ENCODE data around the gene HS2ST1. TPM values are rescaled to one million over a fixed set of nuclear protein-coding genes. Genes with fewer than 3 reads are reported as not detected.
"Not testable (repeated sequence)": the region's sequence is repeated elsewhere in the genome, so short reads cannot be mapped to it uniquely, and the experiment has no call there.

Gene HS2ST1
- total RNA-seq, 1 experiment from 2014 or later = 24.0 TPM

DNA sequence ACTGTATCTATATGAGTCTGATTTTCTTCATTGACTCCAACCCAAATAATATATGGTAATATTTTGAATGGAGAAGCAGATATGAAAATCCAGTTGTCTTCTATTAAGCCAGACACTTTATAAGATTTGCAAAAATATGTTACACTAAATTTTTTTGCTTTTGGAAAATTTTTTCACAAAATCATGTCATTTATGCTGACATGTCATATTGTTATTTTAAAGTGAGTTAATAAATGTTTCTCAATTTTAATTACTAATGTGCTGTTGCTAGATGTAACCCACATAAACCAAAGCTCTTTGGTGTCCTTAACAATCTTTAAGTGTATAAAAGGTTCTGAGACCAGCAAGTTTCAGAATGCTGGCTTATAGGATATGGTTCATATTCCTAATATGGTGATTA lies 142.5 kb downstream of the HS2ST1 start:
- DNase-seq (ENCODE audit: low read depth) = no peak

DNA sequence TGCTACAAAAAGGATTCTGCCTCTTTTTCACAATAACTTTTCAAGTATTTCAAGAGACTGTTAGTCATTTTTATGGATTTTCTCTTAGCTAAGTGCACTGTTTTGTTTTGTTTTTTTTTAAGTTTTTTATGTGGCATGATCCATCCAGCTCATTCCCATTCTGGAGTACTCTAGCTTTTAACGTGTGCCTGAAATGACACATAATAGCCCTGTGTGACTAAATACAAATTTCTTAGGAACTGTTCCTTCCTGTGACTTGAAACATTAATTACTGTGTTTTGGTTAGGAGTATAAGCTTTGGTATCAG lies 143.9 kb downstream of the HS2ST1 start:
- DNase-seq (ENCODE audit: low read depth) = no peak

- peak; percentile 21 for DNase-seq (ENCODE audit: low read depth)
These were observed 147.3 kb downstream of the HS2ST1 start for GRCh38 chr1:87061742-87062156.

DNA sequence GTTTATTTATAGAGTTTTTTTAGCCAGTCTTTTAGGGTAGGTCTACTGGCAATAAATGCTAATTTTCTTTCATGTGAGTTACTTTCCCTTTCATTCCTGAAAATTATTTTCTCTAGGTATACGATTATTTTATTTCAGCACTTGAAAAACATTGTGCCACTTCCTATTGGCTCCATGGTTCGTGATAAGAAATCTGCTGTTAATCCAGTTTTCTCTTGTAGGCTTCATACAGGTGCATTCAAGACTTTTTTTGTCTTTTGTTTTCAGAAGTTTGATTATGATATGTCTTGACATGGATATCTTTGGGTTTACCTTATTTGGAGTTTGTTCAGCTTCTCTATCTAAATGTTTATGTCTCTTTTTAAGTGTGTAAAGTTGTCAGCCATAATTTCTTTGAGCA lies 148.3 kb downstream of the HS2ST1 start:
- DNase-seq (ENCODE audit: low read depth) = no peak

DNA sequence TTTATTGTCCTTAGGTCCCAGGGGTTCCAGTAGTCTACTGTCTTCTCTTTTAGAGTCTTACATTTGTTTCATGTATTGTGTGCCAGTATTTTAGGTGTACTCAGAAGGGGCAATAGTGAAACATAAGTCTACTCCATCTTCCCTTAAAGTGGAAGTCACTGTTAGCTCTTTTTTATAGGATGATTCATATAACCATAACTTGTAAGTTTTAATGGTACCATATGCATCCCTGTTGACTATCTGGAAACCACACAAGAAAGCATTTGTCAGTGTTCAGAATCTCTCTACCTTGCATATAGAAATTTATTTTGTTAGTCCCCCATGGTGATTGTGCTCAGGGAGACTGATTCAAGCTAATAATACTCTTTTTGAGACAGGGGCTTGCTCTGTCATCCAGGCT lies 149.9 kb downstream of the HS2ST1 start:
- DNase-seq (ENCODE audit: low read depth) = no peak

DNA sequence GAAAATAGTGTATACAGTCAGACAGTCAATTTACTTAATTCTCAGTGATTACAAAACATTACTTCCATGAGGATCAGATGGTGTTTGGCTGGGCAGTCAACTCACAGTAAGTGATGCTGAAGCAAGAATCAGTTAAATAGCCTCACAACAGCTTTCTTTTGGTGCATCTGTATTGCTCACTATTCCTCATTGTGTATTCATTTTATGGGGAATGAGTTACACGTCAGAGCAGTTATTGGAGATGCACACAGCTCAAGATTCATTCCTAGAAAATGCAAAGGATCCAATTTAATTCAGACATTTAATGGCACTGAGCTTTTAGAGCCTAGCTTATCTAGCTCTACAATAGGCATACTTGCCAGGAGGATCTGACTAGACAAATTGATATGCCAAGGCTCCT lies 150.6 kb downstream of the HS2ST1 start:
- no peak for DNase-seq (ENCODE audit: low read depth)

DNA sequence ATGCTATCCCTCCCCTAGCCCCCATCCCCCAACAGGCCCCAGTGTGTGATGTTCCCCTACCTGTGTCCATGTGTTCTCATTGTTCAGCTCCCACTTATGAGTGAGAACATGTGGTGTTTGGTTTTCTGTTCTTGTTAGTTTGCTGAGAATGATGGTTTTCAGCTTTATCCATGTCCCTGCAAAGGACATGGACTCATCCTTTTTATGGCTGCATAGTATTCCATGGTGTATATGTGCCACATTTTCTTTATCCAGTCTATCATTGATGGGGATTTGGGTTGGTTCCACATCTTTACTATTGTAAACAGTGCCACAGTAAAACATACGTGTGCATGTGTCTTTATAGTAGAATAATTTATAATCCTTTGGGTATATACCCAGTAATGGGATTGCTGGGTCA lies 152.3 kb downstream of the HS2ST1 start:
- DNase-seq (ENCODE audit: low read depth) = not testable (repeated sequence)

DNA sequence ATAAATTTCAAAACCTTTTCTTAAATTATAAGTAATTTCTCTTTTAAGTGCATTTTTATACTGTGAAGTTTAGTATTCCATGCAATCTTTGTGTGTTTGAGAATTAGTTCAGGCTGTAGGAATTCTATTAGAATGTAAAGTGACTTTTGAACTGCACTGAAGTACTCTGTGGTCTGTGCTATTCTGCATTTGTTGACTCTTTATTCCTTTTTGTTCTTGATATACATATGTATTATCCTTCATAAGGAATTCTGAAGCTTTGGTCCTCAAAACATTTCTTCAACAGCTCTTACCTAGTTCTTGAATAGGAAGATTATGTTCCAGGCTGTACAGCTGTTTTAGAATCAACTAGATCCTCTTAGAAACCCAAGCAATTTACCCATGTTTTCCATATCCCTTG lies 158.0 kb downstream of the HS2ST1 start:
- no peak for DNase-seq (ENCODE audit: low read depth)

GRCh38 chr1:87072904-87073303 lies 158.5 kb downstream of the HS2ST1 start:
- no peak for DNase-seq (ENCODE audit: low read depth)

DNA sequence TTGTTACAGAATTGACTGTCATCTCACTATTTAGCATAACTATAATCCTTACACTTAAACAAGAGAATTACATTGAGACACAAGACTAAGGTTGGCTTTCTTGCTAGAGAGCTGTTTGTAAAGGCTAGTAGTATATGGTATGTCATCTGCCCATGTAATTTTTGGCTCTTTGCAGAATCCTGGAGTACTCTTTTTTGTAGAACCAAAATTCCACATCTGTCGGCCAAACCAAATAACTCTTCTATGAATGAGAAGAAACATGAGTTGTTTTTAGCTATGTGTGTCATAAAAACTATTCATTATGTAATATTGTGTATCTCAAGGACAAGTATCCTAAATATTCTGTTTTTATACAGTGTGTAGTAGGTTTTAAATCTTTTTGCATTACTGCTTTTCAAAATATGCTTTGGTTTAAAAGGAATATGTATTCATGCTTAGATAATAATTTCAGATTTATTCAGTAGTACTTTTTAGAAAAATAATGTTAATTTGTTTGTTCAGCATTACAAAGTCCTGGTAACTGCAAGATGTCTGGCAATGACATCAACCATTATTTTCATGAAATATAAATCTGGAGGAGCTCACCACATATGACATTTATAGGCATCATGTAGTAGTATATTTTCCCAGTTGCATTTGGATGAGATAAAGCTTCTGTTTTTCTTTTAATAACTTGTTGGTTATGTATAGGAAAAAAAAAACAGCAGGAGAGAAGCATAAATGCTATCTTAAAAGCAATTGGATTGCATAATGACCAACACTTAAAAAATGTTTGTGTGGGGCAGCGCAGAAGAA lies 159.8 kb downstream of the HS2ST1 start:
- DNase-seq (ENCODE audit: low read depth) = no peak

DNA sequence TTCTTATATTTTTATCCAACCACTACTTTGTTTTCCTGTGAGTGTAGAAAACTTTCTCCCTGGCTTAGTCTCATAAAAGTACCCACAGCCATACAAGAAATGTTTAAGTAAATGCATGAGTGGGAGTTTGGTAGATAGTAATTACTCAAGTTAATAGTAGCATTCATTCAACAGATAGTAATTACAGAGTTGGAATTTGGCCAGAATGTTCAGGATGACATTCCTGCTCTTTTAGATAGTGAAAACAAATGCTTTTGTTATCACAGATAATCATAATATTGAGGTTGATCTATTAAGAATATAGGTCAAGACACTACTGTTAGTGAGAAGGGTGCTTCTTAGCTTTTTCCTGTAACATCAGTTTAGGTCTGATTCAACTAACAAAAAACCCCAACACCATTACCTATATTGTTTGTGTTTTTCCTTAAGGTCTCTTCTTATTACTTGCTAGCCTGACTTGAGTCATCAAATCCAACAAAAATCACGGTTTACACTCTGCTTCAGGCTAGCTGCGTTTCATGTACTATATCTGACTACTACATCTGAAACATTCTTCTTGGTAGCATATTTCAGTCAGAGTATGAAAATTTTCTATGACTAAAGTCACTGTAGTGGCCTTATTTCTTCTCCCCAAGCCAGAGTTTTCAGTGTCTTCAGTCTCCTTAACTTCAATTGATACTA lies 163.7 kb downstream of the HS2ST1 start:
- DNase-seq (ENCODE audit: low read depth) = no peak

GRCh38 chr1:87084244-87084836 lies 169.9 kb downstream of the HS2ST1 start:
- peak; percentile 4 for DNase-seq (ENCODE audit: low read depth)

DNA sequence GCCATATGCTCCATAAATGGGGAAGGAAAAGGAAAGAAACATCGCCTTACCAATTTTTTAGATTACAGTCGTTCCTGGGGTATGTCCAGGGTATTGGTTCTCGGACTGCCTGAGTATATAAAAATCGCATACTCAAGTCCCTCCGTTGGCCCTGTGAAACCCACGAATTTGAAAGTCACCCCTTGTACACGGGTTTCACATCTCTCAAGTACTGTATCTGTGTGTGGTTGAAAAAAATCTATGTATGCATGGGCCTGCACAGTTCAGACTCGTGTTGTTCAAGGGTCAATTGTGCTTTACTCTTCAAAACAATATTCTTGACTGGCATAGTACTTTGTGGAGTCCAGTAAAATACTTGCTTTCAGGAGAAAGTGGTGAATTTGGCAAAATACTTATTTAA lies 171.7 kb downstream of the HS2ST1 start:
- no peak for DNase-seq (ENCODE audit: low read depth)

GRCh38 chr1:87089070-87089736 lies 174.8 kb downstream of the HS2ST1 start:
- no peak for DNase-seq (ENCODE audit: low read depth)

DNA sequence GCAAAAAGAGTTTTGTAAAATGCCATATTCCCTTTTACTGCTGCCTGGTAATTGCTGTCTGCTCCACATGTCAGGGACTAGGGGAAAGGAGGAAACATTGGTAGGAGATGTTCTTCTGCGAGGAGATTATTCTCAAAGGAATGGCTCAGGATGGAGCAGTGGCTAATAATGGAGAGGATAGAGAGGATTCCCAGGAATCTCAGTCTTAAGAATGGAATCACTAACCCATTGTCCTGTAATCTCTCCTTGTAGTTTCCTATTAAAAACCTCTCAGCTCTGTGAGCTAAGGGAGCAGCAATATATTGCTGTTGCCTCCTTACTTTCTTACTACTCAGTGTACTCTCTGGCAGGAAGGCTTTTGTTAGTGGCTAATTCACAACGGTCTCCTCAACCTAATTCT lies 175.4 kb downstream of the HS2ST1 start:
- no peak for DNase-seq (ENCODE audit: low read depth)

DNA sequence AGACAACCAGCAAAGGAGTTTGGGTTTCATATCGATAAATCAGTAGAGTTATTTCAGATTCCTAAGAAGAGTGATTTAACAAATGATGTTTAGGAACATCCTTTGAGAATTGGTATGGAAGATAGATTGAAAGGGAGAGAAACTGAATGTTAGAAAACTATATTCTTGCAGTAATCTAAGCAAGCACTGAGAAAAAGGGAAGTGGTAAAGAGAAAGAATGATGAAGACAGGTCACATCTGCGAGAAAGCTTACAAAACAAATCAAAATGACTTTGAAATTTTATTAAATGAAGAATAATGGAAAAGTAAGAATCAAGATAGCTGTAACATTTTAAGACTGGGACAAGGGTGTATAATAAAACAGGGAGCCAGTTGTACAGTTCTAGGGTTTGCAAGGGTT lies 177.0 kb downstream of the HS2ST1 start:
- DNase-seq (ENCODE audit: low read depth) = no peak

- DNase-seq (ENCODE audit: low read depth) = no peak
These were observed 178.4 kb downstream of the HS2ST1 start for GRCh38 chr1:87092846-87093245.

- DNase-seq (ENCODE audit: low read depth) = peak; percentile 36
These were observed 178.9 kb downstream of the HS2ST1 start for GRCh38 chr1:87093286-87093685.

DNA sequence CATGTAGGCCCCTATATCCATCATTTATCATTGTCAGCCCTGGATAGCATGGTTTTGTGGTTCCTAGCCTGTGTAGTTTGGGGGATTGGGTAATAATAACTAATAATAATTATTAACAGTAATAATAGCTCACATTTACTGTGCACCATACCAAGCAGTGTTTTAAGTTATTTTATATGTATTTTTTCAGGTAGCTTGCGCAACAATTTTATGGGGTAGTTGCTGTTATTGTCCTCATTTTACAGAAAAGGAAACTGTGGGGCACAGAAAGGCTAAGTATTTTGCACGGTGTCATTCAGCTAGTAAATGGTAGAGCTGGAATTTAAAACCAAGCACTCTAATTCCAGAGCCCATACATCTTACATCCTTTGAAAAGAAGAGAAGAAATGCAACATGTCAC lies 179.8 kb downstream of the HS2ST1 start:
- DNase-seq (ENCODE audit: low read depth) = no peak

- no peak for DNase-seq (ENCODE audit: low read depth)
These were observed 185.8 kb downstream of the HS2ST1 start for GRCh38 chr1:87100271-87100670.

GRCh38 chr1:87103074-87103473 lies 188.6 kb downstream of the HS2ST1 start:
- DNase-seq (ENCODE audit: low read depth) = no peak

- DNase-seq (ENCODE audit: low read depth) = no peak
These were observed 189.7 kb downstream of the HS2ST1 start for GRCh38 chr1:87104140-87104539.
